HG03196 (cell line): ENCODE data around the gene OTOG.
"Not testable (repeated sequence)": the region's sequence is repeated elsewhere in the genome, so short reads cannot be mapped to it uniquely, and the experiment has no call there.

Experiments used
- ATAC-seq: cut with Tn5 transposase; IDR thresholded peaks from one replicate; pipeline ENCODE4 v1.9.1; 2021; ENCODE audit not compliant: unreplicated experiment

Gene OTOG

DNA sequence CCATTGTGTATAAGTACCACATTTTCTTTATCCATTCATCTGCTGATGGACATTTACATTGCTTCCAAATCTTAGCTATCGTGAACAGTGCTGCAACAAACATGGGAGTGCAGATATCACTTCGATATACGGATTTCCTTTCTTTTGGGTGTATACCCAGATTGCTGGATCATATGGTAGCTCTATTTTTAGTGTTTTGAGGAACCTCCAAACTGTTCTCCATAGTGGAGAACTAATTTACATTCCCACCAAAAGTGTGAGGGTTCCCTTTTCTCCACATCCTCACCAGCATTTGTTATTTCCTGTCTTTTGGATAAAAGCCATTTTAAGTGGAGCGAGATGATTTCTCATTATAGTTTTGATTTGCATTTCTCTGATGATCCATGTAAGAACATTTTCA lies 75.7 kb downstream of the OTOG start:
- ATAC-seq, result not testable (repeated sequence)

GRCh38 chr11:17629113-17629512 lies 82.1 kb downstream of the OTOG start:
- ATAC-seq, result no peak

GRCh38 chr11:17630936-17631335 lies 83.9 kb downstream of the OTOG start:
- no peak for ATAC-seq

GRCh38 chr11:17631702-17632365 lies 84.8 kb downstream of the OTOG start:
- no peak for ATAC-seq

GRCh38 chr11:17633279-17633986 lies 86.4 kb downstream of the OTOG start:
- ATAC-seq, result no peak

GRCh38 chr11:17633987-17634775 lies 87.1 kb downstream of the OTOG start:
- ATAC-seq, result no peak

DNA sequence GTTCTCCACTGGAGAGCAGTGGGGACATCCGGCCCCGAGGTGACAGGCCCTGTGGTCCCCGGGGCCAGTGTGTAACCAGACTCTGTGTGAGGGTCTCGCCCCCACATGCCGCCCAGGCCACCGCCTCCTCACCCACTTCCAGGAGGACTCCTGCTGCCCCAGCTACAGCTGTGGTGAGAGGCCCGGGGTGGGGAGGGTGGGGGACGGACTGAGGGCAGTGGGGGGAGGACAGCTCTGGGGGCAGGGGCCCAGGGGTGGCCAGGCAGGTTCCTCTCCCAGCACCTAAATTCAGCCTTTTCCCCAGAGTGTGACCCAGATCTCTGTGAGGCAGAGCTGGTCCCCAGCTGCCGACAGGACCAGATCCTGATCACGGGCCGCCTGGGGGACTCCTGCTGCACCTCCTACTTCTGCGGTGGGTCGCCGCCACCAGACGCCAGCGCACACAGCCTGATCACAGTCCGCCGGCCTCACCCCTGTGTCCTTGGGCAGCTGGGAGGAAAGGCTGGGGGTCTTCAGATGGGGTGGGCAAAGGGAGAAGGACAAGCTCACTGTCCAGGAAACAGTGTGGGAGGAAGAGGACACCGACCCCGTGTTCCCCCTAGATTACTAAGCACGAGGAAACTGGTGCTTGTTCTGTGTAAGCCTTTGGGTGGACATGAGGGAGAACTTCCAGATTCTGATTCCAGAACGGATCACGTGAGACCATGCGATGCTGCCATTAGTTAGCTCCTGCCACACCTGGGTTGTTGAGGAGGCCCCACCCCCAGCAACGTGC lies 87.9 kb downstream of the OTOG start:
- no peak for ATAC-seq

DNA sequence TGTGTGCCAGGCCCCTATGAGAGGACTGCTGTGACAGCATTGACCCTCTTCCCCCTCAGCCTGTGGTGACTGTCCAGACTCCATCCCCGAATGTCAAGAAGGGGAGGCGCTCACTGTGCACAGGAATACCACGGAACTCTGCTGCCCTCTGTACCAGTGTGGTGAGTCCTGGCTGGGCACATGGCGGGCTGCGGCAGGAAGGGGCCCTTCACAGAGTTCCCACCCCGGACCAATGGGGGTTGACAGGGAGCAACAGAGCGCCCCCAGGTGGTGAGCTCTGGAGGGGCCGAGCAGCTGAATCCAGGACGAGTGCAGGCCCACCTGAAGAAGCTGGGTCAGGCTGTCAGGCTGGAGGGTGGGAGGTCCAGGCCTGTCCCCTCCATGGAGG lies 88.5 kb downstream of the OTOG start:
- no peak for ATAC-seq

GRCh38 chr11:17636721-17637120 lies 89.7 kb downstream of the OTOG start:
- ATAC-seq, result no peak

GRCh38 chr11:17637901-17638300 lies 90.8 kb downstream of the OTOG start:
- no peak for ATAC-seq

DNA sequence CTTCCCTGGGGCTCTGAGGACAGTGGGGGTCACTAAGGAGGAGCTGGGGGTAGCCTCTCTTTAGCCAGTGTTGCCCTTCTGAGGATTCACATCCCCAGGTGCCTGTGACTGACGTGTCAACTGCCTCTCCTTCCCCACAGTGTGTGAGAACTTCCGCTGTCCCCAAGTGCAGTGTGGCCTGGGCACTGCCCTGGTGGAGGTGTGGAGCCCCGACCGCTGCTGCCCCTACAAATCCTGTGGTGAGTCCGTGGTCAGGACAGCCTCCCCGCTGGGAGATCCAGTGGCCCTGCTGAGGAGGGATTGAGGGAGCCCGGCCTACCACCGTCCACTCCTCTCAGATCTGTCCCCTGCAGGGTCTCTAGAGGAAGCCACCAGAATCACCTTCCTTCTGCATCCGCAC lies 91.3 kb downstream of the OTOG start:
- ATAC-seq, result no peak

DNA sequence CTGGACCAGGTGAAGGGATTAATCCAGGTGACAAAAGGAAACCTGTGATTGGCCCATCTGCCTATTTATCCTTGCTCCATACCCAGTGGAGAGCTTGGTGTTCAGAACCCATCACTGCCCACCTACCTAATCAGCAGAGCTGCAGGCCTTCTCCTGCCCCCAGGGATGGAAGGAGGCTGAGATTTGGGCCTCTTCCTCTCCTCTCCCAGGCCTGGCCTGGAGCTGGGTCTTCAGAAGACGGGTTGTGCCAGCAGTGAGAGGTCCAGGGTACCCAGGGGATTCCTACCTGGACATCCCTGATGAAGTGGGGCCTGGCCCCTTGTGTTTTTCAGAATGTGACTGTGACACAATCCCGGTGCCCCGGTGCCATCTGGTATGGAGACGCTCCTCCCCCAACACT lies 92.0 kb downstream of the OTOG start:
- no peak for ATAC-seq

DNA sequence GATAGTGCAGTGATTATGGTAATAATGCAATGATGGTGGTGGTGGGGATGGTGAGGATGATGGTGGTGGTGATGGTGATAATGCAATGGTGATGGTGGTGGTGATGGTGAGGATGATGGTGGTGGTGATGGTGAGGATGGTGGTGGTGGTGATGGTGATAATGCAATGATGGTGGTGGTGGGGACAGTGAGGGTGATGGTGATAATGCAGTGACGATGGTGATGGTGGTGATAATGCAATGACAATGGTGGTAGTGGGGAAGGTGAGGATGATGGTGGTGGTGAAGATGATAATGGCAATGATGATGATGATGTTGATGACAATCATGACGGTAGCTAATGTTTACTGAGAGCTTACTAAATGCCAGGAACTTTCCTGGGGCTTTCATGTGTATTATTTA lies 92.7 kb downstream of the OTOG start:
- no peak for ATAC-seq

- no peak for ATAC-seq
Measured at GRCh38 chr11:17640493-17641164, 93.6 kb downstream of the OTOG start.

DNA sequence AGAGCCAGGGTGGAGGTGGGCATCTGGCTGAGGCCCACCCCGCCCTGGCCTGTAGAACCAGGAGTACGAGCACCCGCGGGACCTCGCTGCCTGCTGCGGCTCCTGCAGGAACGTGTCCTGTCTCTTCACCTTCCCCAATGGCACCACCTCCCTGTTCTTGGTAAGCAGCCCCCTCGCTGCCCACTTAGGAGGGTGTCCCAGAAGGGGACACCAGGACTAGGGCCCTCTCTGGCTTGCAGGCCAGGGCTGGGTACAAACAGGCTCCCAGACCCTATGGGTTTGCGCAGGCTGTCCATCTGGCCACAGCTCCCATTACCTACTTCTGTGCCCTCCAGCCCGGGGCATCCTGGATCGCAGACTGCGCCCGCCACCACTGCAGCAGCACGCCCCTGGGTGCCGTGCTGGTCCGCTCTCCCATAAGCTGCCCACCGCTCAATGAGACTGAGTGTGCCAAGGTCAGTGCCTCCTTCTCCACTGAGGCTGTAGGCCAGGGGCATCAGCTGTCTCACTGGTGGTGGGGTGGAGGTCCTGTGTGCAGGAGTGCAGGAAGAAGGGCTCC lies 94.8 kb downstream of the OTOG start:
- no peak for ATAC-seq

GRCh38 chr11:17642370-17642769 lies 95.3 kb downstream of the OTOG start:
- ATAC-seq, result no peak

DNA sequence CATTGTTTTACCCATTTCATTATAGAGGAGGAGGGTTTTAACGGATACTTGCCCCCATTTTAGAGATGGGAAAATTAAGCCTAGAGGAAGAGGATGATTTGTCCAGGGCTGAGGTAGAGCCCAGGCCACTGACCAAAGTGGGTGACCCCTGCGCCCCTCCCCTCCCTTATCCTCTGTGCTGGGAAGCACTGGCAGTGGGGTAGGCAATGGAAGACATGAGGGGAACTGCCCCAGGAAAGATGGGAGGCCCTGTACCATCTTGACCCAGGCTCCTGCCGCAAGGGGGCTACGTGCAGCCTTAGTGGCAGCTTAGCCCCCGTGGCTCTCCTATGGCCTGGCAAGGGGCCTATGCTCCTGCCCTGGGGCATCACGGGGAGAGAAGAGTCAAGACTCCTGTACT lies 95.9 kb downstream of the OTOG start:
- no peak for ATAC-seq

DNA sequence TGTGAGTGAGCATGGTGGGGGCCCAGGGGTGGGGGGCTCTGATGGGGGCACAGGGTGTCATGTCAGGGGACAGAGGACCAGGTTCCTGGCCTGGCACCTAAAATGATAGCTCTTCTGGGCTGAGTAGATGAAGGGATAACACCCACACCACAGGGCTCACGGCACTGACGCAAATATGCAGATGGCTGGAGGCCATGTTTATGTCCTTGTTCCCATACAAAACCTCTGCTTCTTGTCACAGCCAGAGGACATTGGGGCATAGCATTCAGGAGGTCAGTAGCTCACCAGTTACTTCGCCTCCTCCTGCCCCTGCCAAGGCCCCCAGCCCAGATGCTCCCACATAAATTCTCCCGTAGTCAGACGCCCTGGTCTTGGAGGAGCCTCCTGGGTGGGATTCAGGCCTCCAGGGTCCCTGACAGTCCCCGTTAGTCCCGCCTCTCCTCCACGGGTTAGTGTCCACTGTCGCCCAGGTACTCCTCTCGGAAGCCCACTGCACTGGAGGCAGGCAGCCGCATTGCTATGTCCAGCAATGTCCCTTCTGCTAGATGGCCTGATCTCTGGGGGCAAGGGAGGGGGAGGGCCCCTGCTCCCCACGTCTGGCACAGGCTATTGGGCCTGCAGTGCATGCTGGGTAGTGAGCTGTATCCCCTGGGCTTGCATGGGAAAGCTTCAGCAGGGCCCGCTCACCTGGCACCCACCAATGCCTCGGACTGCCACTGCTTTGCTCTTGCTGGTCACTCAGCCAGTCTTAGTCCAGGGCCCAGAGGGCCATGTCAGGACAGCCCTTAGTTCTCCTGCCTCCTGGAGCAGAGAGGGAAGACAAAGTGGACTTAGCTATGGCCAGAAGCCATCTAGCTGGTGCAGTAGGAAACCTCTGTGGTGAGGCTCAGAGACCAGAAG lies 96.7 kb downstream of the OTOG start:
- no peak for ATAC-seq

GRCh38 chr11:17645190-17645970 lies 98.3 kb downstream of the OTOG start:
- no peak for ATAC-seq
